ENCODE results near the gene PHF23.
A peak's percentile ranks its signal among the peaks of the same experiment; 100 is the strongest.

The PHF23 gene

DNA sequence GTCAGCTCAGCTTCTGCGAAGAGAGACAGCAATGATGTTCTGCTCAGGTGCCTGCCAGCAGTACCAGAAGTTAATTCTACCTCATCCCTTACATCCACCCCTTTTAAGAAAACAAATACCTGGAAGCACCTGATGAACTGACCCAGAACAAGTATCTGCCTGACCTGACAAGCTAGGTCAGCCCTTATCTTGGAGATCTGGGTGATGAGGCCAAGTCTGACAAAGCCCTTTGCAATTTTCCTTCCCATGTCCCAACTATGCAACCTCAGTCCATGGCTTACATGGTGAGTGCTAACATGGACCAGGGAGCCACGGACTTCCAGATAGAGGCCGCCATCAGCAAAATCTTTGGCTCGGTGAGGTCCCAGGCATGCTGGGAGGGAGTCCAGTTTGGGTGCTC is 15.9 kb downstream of the PHF23 start:
- TF ChIP-seq MAX (IDR thresholded peaks at IDR 0.05; ENCODE audit: low read depth, low read length) (no peak), MYC (IDR thresholded peaks at IDR 0.05; ENCODE audit: low read depth, low read length) (no peak), CTCF (IDR thresholded peaks at IDR 0.05; ENCODE audit: low read depth, low read length) (no peak), POLR2A (IDR thresholded peaks at IDR 0.05; ENCODE audit: extremely low read depth, insufficient read length) (no peak)
- no peak for DNase-seq (ENCODE audit: low read depth)
- no peak overlapping the region for H3K4me3 ChIP-seq (ENCODE audit: low read depth, low read length)

GRCh38 chr17:7222972-7223292 is 16.3 kb downstream of the PHF23 start:
- H3K4me3 ChIP-seq (ENCODE audit: low read depth, low read length), result no peak overlapping the region
- no peak for DNase-seq (ENCODE audit: low read depth)
- TF ChIP-seq MYC (IDR thresholded peaks at IDR 0.05; ENCODE audit: low read depth, low read length) (no peak), CTCF (IDR thresholded peaks at IDR 0.05; ENCODE audit: low read depth, low read length) (no peak), POLR2A (IDR thresholded peaks at IDR 0.05; ENCODE audit: extremely low read depth, insufficient read length) (no peak), MAX (IDR thresholded peaks at IDR 0.05; ENCODE audit: low read depth, low read length) (no peak)

DNA sequence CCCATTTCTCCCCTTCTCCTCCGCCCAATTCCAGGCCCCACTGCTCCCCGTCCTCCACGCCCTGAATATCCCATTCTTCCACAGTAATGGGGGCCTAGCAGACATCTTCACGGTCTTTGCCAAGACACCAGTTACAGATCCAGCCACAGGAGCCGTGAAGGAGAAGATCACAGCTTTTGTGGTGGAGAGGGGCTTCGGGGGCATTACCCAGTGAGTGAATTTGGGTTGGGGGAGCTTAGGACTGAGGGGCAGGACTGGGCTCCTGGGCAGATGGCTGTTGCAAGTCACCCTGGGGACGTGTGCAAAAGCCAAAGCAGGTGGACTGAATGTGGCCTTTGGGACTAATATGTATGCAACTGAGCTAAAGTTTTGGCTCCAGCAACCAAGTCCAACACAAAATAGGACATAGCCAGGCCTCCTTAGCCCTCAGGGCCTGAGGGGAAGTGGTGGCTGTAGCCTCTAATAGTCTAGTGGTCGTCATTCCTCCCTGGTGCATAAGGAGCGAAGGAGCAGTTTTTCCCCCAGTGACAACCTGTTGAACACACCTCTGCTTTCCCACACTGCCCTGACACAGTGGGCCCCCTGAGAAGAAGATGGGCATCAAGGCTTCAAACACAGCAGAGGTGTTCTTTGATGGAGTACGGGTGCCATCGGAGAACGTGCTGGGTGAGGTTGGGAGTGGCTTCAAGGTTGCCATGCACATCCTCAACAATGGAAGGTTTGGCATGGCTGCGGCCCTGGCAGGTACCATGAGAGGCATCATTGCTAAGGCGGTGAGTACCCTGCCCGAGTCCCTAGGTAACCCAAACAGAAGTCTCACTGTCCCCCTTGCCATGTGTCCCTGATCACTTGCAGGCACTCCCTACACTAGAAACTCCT is 16.9 kb downstream of the PHF23 start:
- TF ChIP-seq MYC (IDR thresholded peaks at IDR 0.05; ENCODE audit: low read depth, low read length) (no peak), MAX (IDR thresholded peaks at IDR 0.05; ENCODE audit: low read depth, low read length) (no peak), CTCF (IDR thresholded peaks at IDR 0.05; ENCODE audit: low read depth, low read length) (no peak), POLR2A (IDR thresholded peaks at IDR 0.05; ENCODE audit: extremely low read depth, insufficient read length) (no peak)
- DNase-seq (ENCODE audit: low read depth), result peak; percentile 9
- H3K4me3 ChIP-seq (ENCODE audit: low read depth, low read length), result no peak overlapping the region

GRCh38 chr17:7221278-7222092 is 17.8 kb downstream of the PHF23 start:
- DNase-seq (ENCODE audit: low read depth), result peak; percentile 10
- H3K4me3 ChIP-seq (ENCODE audit: low read depth, low read length), result peak overlapping the region; percentile 79
- TF ChIP-seq MYC (IDR thresholded peaks at IDR 0.05; ENCODE audit: low read depth, low read length), result no peak
- TF ChIP-seq POLR2A (IDR thresholded peaks at IDR 0.05; ENCODE audit: extremely low read depth, insufficient read length), result no peak
- TF ChIP-seq CTCF (IDR thresholded peaks at IDR 0.05; ENCODE audit: low read depth, low read length), result no peak

GRCh38 chr17:7220593-7221277 is 18.5 kb downstream of the PHF23 start:
- DNase-seq (ENCODE audit: low read depth), result peak; percentile 77
- no peak for TF ChIP-seq POLR2A (IDR thresholded peaks at IDR 0.05; ENCODE audit: extremely low read depth, insufficient read length)
- peak; percentile 47 for TF ChIP-seq CTCF (IDR thresholded peaks at IDR 0.05; ENCODE audit: low read depth, low read length)
- H3K4me3 ChIP-seq (ENCODE audit: low read depth, low read length), result peak overlapping the region; percentile 79

Measured in NB4 (cell line).